HG02981 (cell line): ENCODE measurements around the gene PSG5.
"Not testable (repeated sequence)": the region's sequence is repeated elsewhere in the genome, so short reads cannot be mapped to it uniquely, and the experiment has no call there.

Source experiments
- ATAC-seq: cut with Tn5 transposase; IDR thresholded peaks from one replicate; pipeline ENCODE4 v1.9.1; 2021; ENCODE audit warnings: mild to moderate bottlenecking, moderate library complexity; ENCODE audit not compliant: unreplicated experiment

PSG5 gene

DNA sequence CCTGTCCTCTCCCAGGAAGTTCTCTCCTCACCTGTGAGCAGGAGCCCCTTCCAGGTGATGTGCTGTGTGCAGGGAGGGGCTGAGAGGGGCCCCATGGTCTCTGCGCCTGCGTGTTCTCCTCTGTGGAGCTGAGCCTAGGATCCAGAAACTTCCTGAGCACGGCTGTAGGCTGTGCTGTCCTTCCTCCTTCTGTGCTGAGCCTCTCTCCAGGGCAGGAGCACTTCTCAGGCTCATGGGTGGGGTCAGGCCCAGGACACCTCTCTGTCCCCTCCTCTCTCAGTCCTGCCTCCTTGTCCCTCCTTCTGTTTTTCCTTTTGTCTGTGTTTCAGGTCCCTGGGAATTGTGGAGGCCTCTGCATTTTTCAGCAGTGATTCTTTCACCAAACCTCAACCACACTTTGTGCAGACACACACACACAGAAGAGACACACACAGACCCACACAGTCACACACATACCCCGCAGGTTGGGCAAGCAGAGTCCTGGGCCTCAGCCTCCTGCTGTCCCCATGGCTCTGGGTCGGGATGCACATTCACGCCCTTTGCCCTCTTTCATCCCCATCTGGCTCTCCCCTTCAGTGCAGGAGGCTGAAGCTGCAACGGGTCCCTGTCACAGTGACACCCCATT, at the start of gene PSG5:
Gene PSG5, minus strand, starts transcription at position 226 of the 625 bp plus-strand sequence. Its CDS starts 131 bp downstream, at position 95.
- ATAC-seq = not testable (repeated sequence)

DNA sequence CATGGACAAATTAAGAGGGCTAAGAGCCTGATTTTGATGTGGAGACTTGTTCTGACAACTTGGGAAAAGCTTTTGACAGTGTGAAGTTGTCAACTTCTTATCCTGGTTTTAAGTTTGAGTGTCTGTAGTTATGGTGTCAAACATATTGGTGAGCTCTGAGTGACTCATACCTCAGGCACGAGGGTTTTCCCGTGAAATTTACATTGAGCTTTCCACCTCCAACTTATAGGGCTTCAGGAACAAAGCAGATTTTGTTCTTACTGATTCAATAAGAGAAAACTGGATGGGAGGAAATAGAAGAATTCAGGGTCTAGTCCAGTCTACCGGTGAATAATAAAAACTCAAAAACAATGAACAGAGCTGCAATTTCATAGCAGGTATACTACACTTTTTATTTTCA, 49.4 kb upstream of the PSG5 start:
- ATAC-seq = not testable (repeated sequence)

DNA sequence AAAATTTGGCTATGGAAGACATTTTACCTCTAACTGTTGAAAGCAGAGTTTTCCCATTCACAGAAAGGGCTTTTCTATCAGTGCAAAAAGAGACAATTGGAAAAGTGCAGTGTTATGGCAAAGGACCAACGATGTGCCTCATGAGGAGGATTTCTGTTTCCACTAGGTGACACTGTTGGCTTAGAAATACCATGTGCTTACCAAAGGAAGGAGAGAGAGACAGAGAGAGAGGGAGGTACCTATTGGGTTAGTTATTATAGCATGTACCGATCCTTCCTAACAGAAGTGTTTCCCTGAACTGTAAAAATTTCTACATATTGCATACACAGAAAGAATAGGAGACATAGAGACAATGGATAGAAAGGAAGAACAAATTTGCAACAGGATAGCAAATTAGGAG, 43.0 kb upstream of the PSG5 start:
- ATAC-seq = no peak

DNA sequence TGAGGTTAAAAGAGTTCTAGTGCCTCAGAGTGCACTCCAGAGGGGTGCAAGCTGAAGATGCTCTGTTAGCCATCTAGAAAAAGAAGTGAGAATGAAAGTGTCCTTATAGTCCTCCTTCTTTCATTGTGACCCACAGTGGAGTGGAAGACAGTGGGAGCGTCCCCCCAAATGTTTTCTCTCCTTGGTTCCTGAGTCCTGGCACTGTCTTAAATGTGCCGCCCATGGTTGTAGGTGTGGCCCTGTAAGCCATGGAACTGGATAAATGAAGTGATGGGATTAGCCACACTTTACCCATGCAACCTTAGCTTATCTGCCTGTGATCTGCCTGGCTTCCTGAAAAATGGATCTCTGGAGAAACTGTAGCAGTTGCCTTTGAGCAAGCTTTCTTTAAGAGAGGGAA, 42.4 kb upstream of the PSG5 start:
- not testable (repeated sequence) for ATAC-seq

DNA sequence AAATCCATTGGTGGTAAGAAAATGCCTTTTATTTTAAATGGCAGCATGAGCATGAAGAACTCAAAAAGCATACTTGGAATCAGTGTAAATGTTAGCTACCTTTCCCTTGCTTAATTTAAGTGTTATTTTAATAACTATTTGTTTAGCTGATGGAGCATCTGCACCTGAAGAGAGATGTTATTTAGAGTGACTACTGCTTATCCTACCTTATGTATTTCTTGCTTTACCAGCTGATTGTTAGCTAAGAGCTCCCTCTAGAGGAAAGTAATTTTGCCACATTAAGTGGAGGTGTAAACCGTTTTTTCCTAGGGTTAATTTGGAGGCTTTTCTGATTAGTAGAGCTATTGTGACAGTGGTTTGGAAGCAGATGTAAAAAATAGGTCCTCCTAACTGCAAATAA, 40.6 kb upstream of the PSG5 start:
- ATAC-seq = not testable (repeated sequence)

DNA sequence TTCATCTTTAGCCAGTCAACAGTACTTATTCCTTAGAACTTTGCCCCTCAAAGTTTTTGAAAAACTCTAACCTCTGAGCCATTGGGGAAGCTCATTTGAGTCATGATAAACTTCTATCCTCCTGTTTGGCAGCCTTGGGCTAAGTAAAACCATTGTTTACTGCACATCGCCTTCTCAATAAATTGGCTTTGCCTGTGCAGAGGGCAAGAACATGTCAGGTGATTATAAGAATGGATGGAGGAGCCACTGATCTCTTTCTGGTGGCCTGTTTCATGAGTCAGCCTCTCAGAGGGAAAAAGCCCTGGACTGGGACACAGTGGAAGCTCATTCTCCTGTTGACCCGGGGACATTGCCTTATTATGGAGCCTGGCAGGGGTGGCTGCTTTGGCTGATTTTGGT, 38.5 kb upstream of the PSG5 start:
- no peak for ATAC-seq

DNA sequence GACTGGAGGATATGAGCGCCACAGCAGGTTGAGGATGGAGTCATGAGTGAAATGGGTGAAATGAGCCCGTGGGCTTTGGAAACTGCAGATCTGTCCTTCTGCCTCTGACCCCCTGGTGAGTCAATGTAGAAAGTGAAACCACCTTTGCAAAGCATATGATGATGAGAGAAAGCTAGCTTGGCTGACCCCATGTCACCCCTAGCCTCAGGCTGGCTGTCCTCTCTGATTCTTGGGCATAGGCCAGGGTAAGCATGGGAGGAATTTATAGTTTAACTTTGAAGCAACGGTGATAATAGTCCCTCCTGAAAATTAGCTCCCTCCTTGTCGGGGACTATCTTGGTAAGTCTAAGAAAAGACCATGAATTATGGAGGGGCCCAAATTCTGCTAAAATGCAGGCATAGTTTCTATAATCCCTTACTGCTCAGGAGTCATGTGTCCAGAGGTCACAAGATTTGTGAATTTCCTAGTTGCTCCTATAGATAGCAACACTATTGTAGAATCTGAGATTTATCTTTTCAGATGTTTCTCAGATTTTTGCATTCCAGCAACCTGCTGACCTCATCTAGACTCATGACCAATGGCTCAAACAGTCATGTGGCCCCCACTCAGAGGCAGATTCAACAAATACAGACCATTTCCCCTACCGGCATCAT, 38.0 kb upstream of the PSG5 start:
- ATAC-seq = not testable (repeated sequence)

DNA sequence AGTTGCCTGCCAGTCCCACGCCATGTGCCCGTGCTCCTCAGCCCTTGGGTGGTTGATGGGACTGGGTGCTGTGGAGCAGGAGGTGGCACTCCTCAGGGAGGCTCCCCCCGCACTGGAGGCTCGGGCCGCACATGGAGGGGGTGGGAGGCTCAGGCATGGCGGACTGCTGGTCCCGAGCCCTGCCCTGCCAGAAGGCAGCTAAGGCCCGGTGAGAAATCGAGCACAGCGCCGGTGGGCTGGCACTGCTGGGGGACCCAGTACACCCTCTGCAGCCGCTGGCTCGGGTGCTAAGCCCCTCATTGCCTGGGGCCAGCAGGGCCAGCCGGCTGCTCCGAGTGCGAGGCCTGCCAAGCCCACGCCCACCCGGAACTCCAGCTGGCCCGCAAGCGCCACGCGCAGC, 35.6 kb upstream of the PSG5 start:
- not testable (repeated sequence) for ATAC-seq

DNA sequence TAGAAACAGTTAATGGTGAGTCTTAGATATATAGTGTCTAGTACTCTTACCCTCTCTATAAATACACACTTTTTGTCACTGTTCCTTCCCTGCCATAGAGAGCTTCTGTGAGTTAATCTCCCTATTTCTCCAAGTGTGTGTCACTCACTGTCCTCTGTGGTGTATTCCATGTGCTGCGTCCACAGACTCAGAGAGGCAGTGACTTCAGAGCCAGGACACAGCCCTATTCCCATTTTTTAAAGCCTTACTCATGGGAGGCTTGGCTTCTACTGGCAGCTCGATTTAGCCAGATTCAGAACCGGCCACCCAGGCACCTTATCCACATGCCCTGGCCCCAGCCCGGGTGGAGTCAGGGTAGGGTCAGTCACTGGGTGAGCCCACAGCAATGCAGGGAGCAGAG, 32.8 kb upstream of the PSG5 start:
- ATAC-seq = not testable (repeated sequence)

DNA sequence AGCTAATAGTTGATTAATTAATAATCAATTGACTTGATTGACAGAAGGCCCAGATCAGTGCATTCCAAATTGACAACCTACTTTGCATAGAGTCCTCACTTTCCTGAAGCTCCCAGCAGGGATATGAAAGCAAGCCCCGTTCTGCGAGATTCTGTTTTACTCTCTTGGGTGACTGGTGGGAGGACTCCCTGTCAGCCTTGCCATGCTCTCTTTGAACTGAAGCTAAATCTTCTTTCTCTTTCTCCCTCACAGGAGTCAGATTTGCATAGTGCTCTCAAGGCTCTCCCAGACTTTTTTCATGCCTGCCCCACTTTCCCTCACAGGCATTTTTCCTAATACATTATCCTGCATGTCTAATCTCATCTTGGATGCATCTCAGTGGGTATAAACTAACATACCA, 29.5 kb upstream of the PSG5 start:
- not testable (repeated sequence) for ATAC-seq

DNA sequence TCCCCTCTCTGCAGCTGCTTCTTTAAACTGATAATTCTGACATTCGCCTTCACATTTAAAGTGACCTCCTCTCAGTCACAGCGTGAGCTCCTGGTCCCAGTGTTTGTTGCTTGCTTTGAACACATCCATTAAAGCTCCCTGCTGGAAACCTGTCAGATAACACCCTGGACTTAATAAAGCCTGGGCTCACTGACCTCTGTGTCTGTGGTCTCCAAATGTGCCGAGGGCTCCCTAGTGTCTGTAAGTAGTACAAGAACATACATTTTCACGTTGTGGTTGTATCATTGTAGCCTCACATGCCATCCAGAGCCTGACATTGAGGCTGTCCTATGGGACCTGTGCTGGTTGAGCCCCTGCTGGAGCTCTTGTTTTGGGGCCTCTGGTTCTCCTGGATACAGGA, 21.7 kb upstream of the PSG5 start:
- ATAC-seq = no peak

DNA sequence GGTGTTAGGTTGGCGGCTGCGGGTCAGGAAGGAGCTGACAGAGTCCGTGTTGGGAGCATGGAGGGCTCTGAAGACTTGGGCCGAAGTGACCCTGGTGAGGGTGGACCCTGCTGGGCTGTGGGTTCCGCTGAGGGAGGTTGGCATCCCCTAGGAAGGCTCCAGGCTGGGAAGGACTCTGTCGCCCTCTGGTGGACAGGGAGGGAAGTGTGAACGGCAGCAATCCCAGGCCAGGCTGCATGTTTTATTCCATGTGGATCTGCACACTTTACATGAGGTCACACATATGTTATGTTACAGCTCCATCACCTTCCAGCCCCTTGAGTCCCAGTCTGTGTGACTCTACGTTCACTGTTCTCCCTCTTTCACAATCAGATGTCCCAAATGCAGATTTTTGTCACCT, 20.8 kb upstream of the PSG5 start:
- not testable (repeated sequence) for ATAC-seq

DNA sequence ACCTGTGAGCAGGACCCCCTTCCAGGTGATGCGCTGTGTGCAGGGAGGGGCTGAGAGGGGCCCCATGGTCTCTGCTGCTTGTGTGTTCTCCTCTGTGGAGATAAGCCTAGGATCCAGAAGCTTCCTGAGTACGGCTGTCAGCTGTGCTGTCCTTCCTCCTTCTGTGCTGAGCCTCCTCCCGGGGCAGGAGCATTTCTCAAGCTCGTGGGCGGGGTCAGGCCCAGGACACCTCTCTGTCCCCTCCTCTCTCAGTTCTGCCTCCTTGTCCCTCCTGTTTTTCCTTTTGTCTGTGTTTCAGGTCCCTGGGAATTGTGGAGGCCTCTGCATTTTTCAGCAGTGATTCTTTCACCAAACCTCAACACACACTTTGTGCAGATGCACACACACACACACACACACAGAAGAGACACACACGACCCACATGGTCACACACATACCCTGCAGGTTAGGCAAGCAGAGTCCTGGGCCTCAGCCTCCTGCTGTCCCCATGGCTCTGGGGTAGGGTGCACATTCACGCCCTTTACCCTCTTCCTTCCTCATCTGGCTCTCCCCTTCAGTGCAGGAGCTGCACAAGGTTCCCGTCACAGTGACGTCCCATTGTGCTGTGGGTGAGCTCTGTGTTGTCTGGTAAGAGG, 19.3 kb upstream of the PSG5 start, which contains the start of gene PSG4:
Gene PSG4, minus strand, starts transcription at position 168 of the 635 bp plus-strand sequence. Its CDS starts 102 bp downstream, at position 66.
- ATAC-seq = not testable (repeated sequence)

DNA sequence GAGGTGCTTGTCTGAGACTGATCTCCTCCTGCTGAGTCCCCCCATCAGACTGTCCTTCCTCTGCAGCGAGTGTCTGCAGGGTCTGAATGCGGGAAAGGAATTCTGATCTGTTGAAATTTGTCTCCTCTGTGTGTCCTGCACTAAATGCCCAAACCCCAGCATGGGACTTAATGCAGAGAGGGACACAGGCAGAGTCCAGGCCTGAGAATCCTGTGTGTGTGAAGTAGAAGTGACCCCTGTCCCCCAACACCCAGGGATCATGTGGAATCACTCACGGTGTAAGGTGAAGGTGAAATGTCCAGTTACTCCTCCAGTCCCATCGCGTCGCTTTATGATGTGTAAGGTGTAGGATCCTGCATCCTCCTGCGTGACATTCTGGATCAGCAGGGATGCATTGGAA, 17.3 kb upstream of the PSG5 start:
- not testable (repeated sequence) for ATAC-seq

DNA sequence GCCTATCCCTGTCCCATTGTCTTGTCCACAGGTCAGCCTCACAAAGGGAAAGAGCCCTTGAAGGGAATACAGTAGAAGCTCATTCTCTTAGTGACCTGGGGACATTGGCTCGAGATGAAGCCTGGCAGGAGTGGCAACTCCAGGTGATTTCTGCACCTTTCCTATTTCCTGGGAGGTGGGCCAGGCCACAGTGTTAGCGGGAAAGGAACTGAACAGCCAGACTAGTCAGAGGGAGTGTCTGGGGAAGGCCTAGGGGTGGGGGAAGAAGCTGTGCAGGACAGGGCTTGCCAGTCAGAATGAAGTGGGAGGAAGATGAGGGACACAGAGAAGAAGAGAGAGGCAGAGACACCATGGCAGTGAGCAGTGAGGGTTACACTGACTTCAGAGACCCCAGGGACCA, 15.6 kb upstream of the PSG5 start:
- not testable (repeated sequence) for ATAC-seq

DNA sequence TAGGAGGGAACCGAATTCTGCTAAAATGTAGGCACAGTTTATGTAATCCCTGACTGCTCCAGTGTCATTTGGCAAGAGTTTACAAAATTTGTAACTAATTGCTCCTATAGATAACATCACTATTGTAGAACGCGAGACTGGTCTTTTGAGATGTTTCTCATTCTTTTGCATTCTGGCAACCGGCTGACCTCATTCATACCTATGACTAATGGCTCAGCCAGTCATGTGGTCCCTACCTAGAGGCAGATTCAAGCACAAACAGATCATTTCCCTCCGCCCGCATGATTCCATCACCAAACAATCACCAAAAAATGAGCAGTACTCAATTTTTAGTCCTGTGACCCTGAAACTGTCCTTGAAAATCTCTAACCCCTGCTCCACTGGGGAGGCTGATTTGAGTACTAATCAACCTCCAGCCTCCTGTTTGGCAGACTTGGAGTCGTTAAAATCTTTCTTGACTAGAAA, 15.0 kb upstream of the PSG5 start:
- ATAC-seq = not testable (repeated sequence)

DNA sequence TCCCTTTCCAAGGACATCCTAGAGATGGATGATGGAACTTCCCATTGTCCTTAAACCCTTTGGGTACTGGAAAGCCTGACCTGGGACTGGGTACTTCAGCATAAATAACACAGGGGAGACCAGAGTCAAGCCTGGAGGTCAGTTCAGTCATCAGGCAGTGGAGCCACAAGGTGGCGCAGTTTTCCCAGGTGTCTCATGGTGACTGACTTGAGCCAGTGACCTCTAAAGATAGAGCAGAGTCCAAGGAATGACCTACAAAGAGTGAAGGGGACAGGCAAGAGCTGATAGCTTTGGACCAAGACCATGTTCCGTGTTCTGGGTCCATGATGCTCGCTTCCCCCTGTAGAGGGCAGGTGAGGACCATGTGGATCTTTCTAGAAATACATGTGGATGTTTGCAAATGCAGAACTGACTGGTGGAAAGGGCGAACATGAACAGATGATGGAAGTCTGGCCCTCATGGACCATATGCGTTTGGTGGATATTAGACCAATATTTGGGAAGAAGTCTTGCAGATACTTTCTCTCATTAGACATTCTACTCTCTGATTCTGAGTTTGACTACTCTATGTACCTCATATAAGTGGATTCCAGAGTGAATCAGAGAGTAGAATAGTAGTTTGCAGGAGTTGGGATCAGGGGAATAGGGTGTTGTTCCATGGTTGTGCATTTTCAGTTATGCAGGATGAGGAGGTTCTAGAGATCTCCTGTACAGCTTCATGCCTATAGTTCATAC, 12.5 kb upstream of the PSG5 start:
- ATAC-seq = not testable (repeated sequence)

DNA sequence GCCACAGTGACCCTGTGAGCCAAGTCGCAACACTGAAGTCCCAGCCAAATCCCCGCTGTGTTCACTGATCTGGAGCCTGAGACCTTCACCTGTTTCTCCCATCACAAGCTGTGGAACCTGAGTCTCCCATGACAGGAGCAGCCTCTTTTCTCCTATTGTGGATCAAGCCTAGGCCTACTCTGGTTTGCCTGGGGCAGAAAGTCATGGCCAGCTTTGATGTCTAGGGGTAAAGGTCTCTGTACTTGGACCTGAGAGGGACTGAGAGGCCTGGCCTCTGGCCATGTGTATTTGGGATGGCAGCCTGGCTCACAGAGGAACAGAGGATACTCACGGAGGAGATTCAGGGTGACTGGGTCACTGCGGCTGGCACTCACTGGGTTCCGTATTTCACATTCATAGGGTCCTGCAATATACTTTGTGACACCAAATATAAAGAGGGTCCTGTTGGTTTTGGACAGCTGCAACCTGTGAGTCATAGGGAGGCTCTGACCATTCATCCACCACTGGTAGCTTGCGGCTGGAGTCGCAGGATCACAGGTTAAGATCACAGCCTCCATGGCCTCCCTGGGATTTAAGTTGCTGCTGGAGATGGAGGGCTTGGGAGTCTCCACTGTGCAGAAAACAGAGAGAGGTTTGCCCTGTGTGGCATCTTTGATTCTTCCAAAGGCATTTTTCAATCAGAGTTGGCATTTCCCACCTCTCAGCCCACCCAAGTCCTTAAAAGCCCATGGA, 11.5 kb upstream of the PSG5 start:
- not testable (repeated sequence) for ATAC-seq

DNA sequence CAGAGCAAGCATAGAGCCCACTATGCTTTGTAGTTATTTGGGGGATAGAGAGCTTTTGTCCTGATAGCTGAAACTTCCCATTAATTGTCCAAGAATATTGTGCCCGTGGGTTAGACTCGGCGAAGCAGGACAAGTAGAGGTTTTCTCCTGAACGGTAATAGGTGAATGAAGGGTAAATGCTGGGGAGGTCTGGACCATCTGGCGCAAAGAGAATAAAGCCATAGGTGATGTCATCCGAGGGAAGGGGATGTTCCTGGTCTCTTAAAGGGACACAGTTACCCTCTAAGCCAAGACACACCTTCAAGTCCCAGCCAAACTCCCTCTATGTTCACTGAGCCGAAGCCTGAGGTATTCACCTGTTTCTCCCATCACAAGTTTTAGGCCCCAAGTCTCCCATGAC, 8.1 kb upstream of the PSG5 start:
- ATAC-seq = not testable (repeated sequence)

DNA sequence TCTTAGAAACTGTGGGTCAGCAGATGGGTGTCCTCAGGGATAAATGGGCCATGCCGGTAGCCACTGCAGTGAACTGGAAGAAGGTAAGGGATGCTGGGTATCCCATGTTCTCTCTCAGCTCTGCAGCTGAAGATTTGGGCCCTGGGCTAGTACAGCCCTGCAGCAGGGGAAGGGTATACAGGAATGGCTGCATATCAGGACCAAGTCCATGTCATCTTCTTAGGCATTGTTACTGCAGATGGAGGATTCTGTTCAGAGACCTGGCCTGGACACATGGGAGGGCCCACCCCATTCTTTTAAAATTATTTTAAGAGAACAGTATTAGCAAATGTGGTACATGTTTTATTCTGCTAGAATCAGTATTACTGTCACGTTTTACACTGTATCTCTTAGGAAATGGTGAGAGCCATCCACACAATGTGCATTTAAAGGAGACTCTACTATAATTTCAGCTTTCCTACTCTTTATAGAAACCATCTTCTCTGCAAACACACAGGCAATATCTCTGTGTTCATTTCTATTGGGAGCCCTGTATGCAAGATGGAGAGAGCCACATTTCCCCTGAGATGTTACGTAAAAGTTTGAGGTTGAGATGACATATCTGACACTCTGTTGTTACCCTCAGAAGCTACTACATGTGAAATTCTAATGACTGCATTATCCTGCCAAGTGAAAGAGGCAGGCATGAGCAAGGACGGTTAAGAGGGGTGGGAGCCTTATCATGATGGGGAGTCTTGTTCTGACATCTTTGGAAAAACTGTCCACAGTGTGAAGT, 6.2 kb upstream of the PSG5 start:
- ATAC-seq = not testable (repeated sequence)
